HEK293 (cell line): ENCODE measurements around the gene PACRG.

ENCODE experiments used
- CTCF ChIA-PET: fragments of 350-600 bp; formaldehyde crosslinking; extraction: SDS; loops from one replicate; lab custom pipeline; 2021; ENCODE audit warnings: antibody characterized with exemption; lab: Yijun Ruan, JAX
- POLR2A ChIA-PET: fragments of 300-600 bp; formaldehyde crosslinking; extraction: SDS; loops from one replicate; lab custom pipeline; 2020; ENCODE audit warnings: antibody characterized with exemption, inconsistent platforms; lab: Yijun Ruan, JAX
- H3K27ac ChIP-seq: fragments of 200-500 bp; sonication (Bioruptor generic); 2 replicates; pipeline ENCODE4 v1.5.1; 2014; ENCODE audit warnings: low read depth, low read length, control low read depth, inconsistent platforms; ENCODE audit errors: extremely low read depth
- H3K36me3 ChIP-seq, 2 experiments: fragments of 200-500 bp in 1 of 2; sonication (Bioruptor generic) in 1 of 2; 1 replicate in 1 of 2; 2 replicates in 1 of 2; pipeline ENCODE4 v1.5.1; 2014 to 2017; ENCODE audit warnings: inconsistent platforms in 2 of 2, low read length in 2 of 2; ENCODE audit not compliant: control insufficient read depth in 2 of 2, insufficient read depth in 1 of 2
- H3K4me1 ChIP-seq: fragments of 200-500 bp; sonication (Bioruptor generic); 2 replicates; pipeline ENCODE4 v1.5.1; 2014; ENCODE audit warnings: mild to moderate bottlenecking, low read length, inconsistent platforms; ENCODE audit not compliant: control insufficient read depth, insufficient read depth
- H3K4me3 ChIP-seq: 2 replicates; pipeline ENCODE4 v1.5.1; 2011; ENCODE audit warnings: low read depth, mild to moderate bottlenecking, control low read depth, low read length, moderate library complexity
- H3K9me3 ChIP-seq: fragments of 200-500 bp; sonication (Bioruptor generic); 2 replicates; pipeline ENCODE4 v1.5.1; 2014; ENCODE audit warnings: low read depth, low read length, inconsistent platforms; ENCODE audit not compliant: control insufficient read depth, insufficient read depth
- KLF9 ChIP-seq: fragments of 450-650 bp; formaldehyde crosslinking; IDR thresholded peaks from 2 replicates; pipeline ENCODE4 v1.5.1; 2016; ENCODE audit warnings: missing biosample characterization, missing genetic modification characterization, low read depth
- MYNN ChIP-seq: fragments of 450-650 bp; formaldehyde crosslinking; IDR thresholded peaks from 2 replicates; pipeline ENCODE4 v1.5.1; 2016; ENCODE audit warnings: missing biosample characterization, missing genetic modification characterization, borderline replicate concordance
- MZF1 ChIP-seq: fragments of 450-650 bp; formaldehyde crosslinking; IDR thresholded peaks from 2 replicates; pipeline ENCODE4 v1.5.1; 2017; ENCODE audit warnings: missing biosample characterization, missing genetic modification characterization, borderline replicate concordance
- RBAK ChIP-seq: fragments of 450-650 bp; formaldehyde crosslinking; IDR thresholded peaks from 2 replicates; pipeline ENCODE4 v1.5.1; 2016; ENCODE audit warnings: missing biosample characterization, missing genetic modification characterization
- TCF7L2 ChIP-seq: IDR thresholded peaks from 2 replicates; pipeline ENCODE4 v1.6.1; 2011; ENCODE audit warnings: low read depth, mild to moderate bottlenecking, inconsistent platforms, low read length, moderate library complexity, borderline replicate concordance
- TRIM28 ChIP-seq: IDR thresholded peaks from 2 replicates; pipeline ENCODE4 v1.6.1; 2011; ENCODE audit warnings: low read length, control low read depth, borderline replicate concordance
- ZBTB1 ChIP-seq: fragments of 450-650 bp; formaldehyde crosslinking; IDR thresholded peaks from 2 replicates; pipeline ENCODE4 v1.5.1; 2016; ENCODE audit warnings: missing biosample characterization, missing genetic modification characterization
- ZFHX2 ChIP-seq: fragments of 450-650 bp; formaldehyde crosslinking; conservative IDR thresholded peaks from 2 replicates; pipeline ENCODE4 v1.5.1; 2016; ENCODE audit warnings: missing biosample characterization, missing genetic modification characterization
- ZNF138 ChIP-seq: fragments of 450-650 bp; formaldehyde crosslinking; IDR thresholded peaks from 2 replicates; pipeline ENCODE4 v1.5.1; 2016; ENCODE audit warnings: missing biosample characterization, missing genetic modification characterization, borderline replicate concordance
- ZNF274 ChIP-seq, 2 experiments: fragments of 200-500 bp in 1 of 2; fragments of 450-650 bp in 1 of 2; sonication (Bioruptor generic) in 1 of 2; formaldehyde crosslinking in 1 of 2; IDR thresholded peaks; 2 replicates each; pipeline versions ENCODE4 v1.5.1 to v1.6.1; 2014 to 2016; ENCODE audit warnings: borderline replicate concordance in 1 of 2, inconsistent platforms in 1 of 2, low read length in 1 of 2, missing biosample characterization in 1 of 2, missing genetic modification characterization in 1 of 2
- ZNF394 ChIP-seq: fragments of 450-650 bp; formaldehyde crosslinking; IDR thresholded peaks from 2 replicates; pipeline ENCODE4 v1.5.1; 2016; ENCODE audit warnings: missing biosample characterization, missing genetic modification characterization, mild to moderate bottlenecking, moderate library complexity, borderline replicate concordance
- ZNF416 ChIP-seq: fragments of 450-650 bp; formaldehyde crosslinking; IDR thresholded peaks from 2 replicates; pipeline ENCODE4 v1.5.1; 2016; ENCODE audit warnings: missing biosample characterization, missing genetic modification characterization
- ZNF433 ChIP-seq: fragments of 450-650 bp; formaldehyde crosslinking; IDR thresholded peaks from 2 replicates; pipeline ENCODE4 v1.5.1; 2016; ENCODE audit warnings: missing biosample characterization, missing genetic modification characterization, low read depth
- ZNF473 ChIP-seq: fragments of 450-650 bp; formaldehyde crosslinking; IDR thresholded peaks from 2 replicates; pipeline ENCODE4 v1.5.1; 2017; ENCODE audit warnings: missing biosample characterization, missing genetic modification characterization
- ZNF530 ChIP-seq: fragments of 450-650 bp; formaldehyde crosslinking; IDR thresholded peaks from 2 replicates; pipeline ENCODE4 v1.5.1; 2016; ENCODE audit warnings: low read depth, missing biosample characterization, missing genetic modification characterization
- ZNF843 ChIP-seq: fragments of 450-650 bp; formaldehyde crosslinking; IDR thresholded peaks from 2 replicates; pipeline ENCODE4 v1.5.1; 2016; ENCODE audit warnings: missing biosample characterization, missing genetic modification characterization
- ZSCAN4 ChIP-seq: fragments of 450-650 bp; formaldehyde crosslinking; IDR thresholded peaks from 2 replicates; pipeline ENCODE4 v1.5.1; 2017; ENCODE audit warnings: missing biosample characterization, missing genetic modification characterization
- ZSCAN5A ChIP-seq: fragments of 450-650 bp; formaldehyde crosslinking; IDR thresholded peaks from 2 replicates; pipeline ENCODE4 v1.5.1; 2016; ENCODE audit warnings: missing biosample characterization, missing genetic modification characterization

PACRG gene

GRCh38 chr6:163085861-163086623 is 358.3 kb downstream of the PACRG start:
- ChIA-PET POLR2A (interaction anchor here (0.5 kb wide), 1 partner anchor 1008 kb away, joined by 5 read pairs; no protein-coding TSS in a partner anchor), CTCF (no interaction called here)
- H3K4me1 ChIP-seq: no peaks in the 10 kb centered on the region
- no peak overlapping the region for H3K4me3 ChIP-seq
- no peak for TF ChIP-seq ZNF473 (tag by site-specific recombination)
- no peak for TF ChIP-seq MZF1 (tag by site-specific recombination)
- TF ChIP-seq TRIM28: peak; percentile 78; the same call in 1 of the 2 replicates
- no peak overlapping the region for H3K27ac ChIP-seq
- no peaks in the 10 kb centered on the region for H3K36me3 ChIP-seq
- no peaks in the 10 kb centered on the region for H3K9me3 ChIP-seq

GRCh38 chr6:163086624-163086920 is 358.8 kb downstream of the PACRG start:
- Histone ChIP-seq H3K4me1 (no peaks in the 10 kb centered on the region), H3K9me3 (no peaks in the 10 kb centered on the region), H3K27ac (no peak overlapping the region), H3K4me3 (no peak overlapping the region), H3K36me3 (no peaks in the 10 kb centered on the region)
- POLR2A ChIA-PET: no interaction called here
- TF ChIP-seq RBAK (tag by site-specific recombination): no peak
- TF ChIP-seq ZNF530 (tag by site-specific recombination): no peak
- no peak for TF ChIP-seq ZNF843
- TF ChIP-seq ZSCAN4 (tag by site-specific recombination): no peak
- TF ChIP-seq ZNF433 (tag by site-specific recombination): no peak
- CTCF ChIA-PET: no interaction called here

- no peak for TF ChIP-seq ZBTB1 (tag by site-specific recombination)
- TF ChIP-seq ZNF274 (IDR thresholded peaks at IDR 0.05; ENCODE audit: low read length): no peak
- no peak for TF ChIP-seq ZNF274 (tag by site-specific recombination; IDR thresholded peaks at IDR 0.05; ENCODE audit: borderline replicate concordance)
- H3K4me1 ChIP-seq: no peaks in the 10 kb centered on the region
- no peak overlapping the region for H3K4me3 ChIP-seq
- H3K36me3 ChIP-seq: no peaks in the 10 kb centered on the region
- H3K27ac ChIP-seq: no peak overlapping the region
- POLR2A ChIA-PET: no interaction called here
- CTCF ChIA-PET: no interaction called here
- H3K9me3 ChIP-seq: no peaks in the 10 kb centered on the region
Observed at GRCh38 chr6:163087981-163088380, 360.2 kb downstream of the PACRG start.

- Histone ChIP-seq H3K4me3 (no peak overlapping the region), H3K4me1 (no peaks in the 10 kb centered on the region), H3K9me3 (no peaks in the 10 kb centered on the region), H3K27ac (no peak overlapping the region), H3K36me3 (no peaks in the 10 kb centered on the region)
- ChIA-PET CTCF (interaction anchor here (0.9 kb wide), 1 partner anchor 26 kb away, joined by 3 read pairs; no protein-coding TSS in a partner anchor), POLR2A (no interaction called here)
- TF ChIP-seq ZNF394 (no peak), ZNF274 (IDR thresholded peaks at IDR 0.05; ENCODE audit: low read length) (no peak), ZNF274 (tag by site-specific recombination; IDR thresholded peaks at IDR 0.05; ENCODE audit: borderline replicate concordance) (no peak), TCF7L2 (no peak), ZNF416 (no peak), MYNN (tag by site-specific recombination) (no peak), ZSCAN5A (tag by site-specific recombination) (no peak), ZNF138 (no peak), ZFHX2 (tag by site-specific recombination) (no peak), KLF9 (no peak), ZBTB1 (tag by site-specific recombination) (no peak)
Observed at GRCh38 chr6:163092876-163093275, 365.1 kb downstream of the PACRG start.
